ENCODE measurements around the gene CUX1.

CUX1 gene

GRCh38 chr7:102190776-102191350 lies 373.4 kb downstream of the CUX1 start:
- no peak for TF ChIP-seq CTCF (IDR thresholded peaks at IDR 0.05)
- no peak overlapping the region for H3K4me3 ChIP-seq (ENCODE audit: low read depth in 1 of 2, low read length in 1 of 2)
- H3K27ac ChIP-seq = no peak overlapping the region
- no peaks in the 10 kb centered on the region for H3K27me3 ChIP-seq
- no peaks in the 10 kb centered on the region for H3K9me3 ChIP-seq
- peaks cover 89% of the 10 kb centered on the region for H3K36me3 ChIP-seq
- no peaks in the 10 kb centered on the region for H3K4me1 ChIP-seq (ENCODE audit: control insufficient read depth in 1 of 2, insufficient read depth in 1 of 2, low read depth in 1 of 2, low read length in 1 of 2)

GRCh38 chr7:102191556-102192379 lies 374.3 kb downstream of the CUX1 start:
- H3K4me1 ChIP-seq (ENCODE audit: control insufficient read depth in 1 of 2, insufficient read depth in 1 of 2, low read depth in 1 of 2, low read length in 1 of 2) = no peaks in the 10 kb centered on the region
- H3K36me3 ChIP-seq = peaks cover 90% of the 10 kb centered on the region
- no peaks in the 10 kb centered on the region for H3K9me3 ChIP-seq
- no peak overlapping the region for H3K27ac ChIP-seq
- H3K4me3 ChIP-seq (ENCODE audit: low read depth in 1 of 2, low read length in 1 of 2) = no peak overlapping the region
- H3K27me3 ChIP-seq = no peaks in the 10 kb centered on the region
- no peak for TF ChIP-seq CTCF (IDR thresholded peaks at IDR 0.05)

DNA sequence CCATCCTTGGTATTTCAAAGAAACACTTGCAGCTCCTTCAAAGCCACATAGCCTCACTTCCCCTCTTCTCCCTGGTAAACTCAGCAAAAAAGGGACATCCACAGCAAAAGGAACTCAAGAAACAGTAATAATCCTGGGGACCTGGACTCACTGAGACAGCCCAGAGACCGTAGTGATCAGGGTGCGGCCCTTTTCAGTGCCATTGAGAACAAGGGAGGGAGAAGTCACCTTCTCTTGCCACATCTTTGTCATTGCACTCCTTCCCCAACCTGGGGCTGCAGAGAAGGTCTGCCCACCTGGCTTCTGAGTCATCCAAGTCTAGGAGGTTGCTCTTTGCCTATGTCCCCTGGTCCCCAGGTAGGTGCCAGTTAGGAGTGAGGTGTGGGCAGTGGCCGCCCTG lies 375.4 kb downstream of the CUX1 start:
- no peaks in the 10 kb centered on the region for H3K27me3 ChIP-seq
- H3K36me3 ChIP-seq = peaks cover 95% of the 10 kb centered on the region
- no peak for TF ChIP-seq CTCF (IDR thresholded peaks at IDR 0.05)

GRCh38 chr7:102193806-102194205 lies 376.4 kb downstream of the CUX1 start:
- Histone ChIP-seq H3K9me3 (no peaks in the 10 kb centered on the region), H3K36me3 (peaks cover 98% of the 10 kb centered on the region), H3K4me3 (ENCODE audit: low read depth in 1 of 2, low read length in 1 of 2) (no peak overlapping the region), H3K27ac (no peak overlapping the region), H3K27me3 (no peaks in the 10 kb centered on the region), H3K4me1 (ENCODE audit: control insufficient read depth in 1 of 2, insufficient read depth in 1 of 2, low read depth in 1 of 2, low read length in 1 of 2) (no peaks in the 10 kb centered on the region)
- TF ChIP-seq CTCF (IDR thresholded peaks at IDR 0.05) = no peak

More for the DNA sequence above, 375.4 kb downstream of the CUX1 start:
- Histone ChIP-seq H3K4me3 (ENCODE audit: low read depth in 1 of 2, low read length in 1 of 2) (no peak overlapping the region), H3K27ac (no peak overlapping the region), H3K9me3 (no peaks in the 10 kb centered on the region), H3K4me1 (ENCODE audit: control insufficient read depth in 1 of 2, insufficient read depth in 1 of 2, low read depth in 1 of 2, low read length in 1 of 2) (no peaks in the 10 kb centered on the region)

GRCh38 chr7:102195361-102195760 lies 377.9 kb downstream of the CUX1 start:
- Histone ChIP-seq H3K27me3 (no peaks in the 10 kb centered on the region), H3K9me3 (no peaks in the 10 kb centered on the region), H3K27ac (no peak overlapping the region), H3K4me1 (ENCODE audit: control insufficient read depth in 1 of 2, insufficient read depth in 1 of 2, low read depth in 1 of 2, low read length in 1 of 2) (no peaks in the 10 kb centered on the region), H3K4me3 (ENCODE audit: low read depth in 1 of 2, low read length in 1 of 2) (no peak overlapping the region), H3K36me3 (peaks cover 100% of the 10 kb centered on the region)
- TF ChIP-seq CTCF (IDR thresholded peaks at IDR 0.05) = no peak

All from neutrophil (primary cell).